Karpas-422 (cell line): Measurements from ENCODE around the gene C5orf15. TPM values are rescaled to one million over a fixed set of nuclear protein-coding genes. Genes with fewer than 3 reads are reported as not detected.

ENCODE experiments used
- DNase-seq: peaks from one replicate; pipeline ENCODE4 v3.0.0-alpha.2; 2015
- H2AFZ ChIP-seq: fragments of 200-600 bp; sonication (generic); 2 replicates; pipeline ENCODE4 v1.6.1; 2014; ENCODE audit warnings: antibody characterized with exemption, low read length, mixed read lengths
- H3K27ac ChIP-seq: fragments of 200-600 bp; sonication (generic); 2 replicates; pipeline ENCODE4 v1.5.1; 2014; ENCODE audit warnings: mild to moderate bottlenecking, low read length, moderate library complexity
- H3K27me3 ChIP-seq: fragments of 200-600 bp; sonication (generic); 2 replicates; pipeline ENCODE4 v1.6.1; 2014; ENCODE audit warnings: low read length, mixed read lengths
- H3K36me3 ChIP-seq: fragments of 200-600 bp; sonication (generic); 2 replicates; pipeline ENCODE4 v1.6.1; 2014; ENCODE audit warnings: low read length, mixed read lengths; ENCODE audit not compliant: insufficient read depth
- H3K4me1 ChIP-seq: fragments of 200-600 bp; sonication (generic); 2 replicates; pipeline ENCODE4 v1.6.1; 2014; ENCODE audit warnings: mild to moderate bottlenecking, low read length, mixed read lengths
- H3K4me2 ChIP-seq: fragments of 200-600 bp; sonication (generic); 2 replicates; pipeline ENCODE4 v1.6.1; 2014; ENCODE audit warnings: low read length, low read depth, mild to moderate bottlenecking; ENCODE audit not compliant: poor library complexity, severe bottlenecking
- H3K4me3 ChIP-seq: fragments of 200-600 bp; sonication (generic); 2 replicates; pipeline ENCODE4 v1.5.1; 2014; ENCODE audit warnings: mild to moderate bottlenecking, antibody characterized with exemption, low read length, mixed read lengths
- H3K79me2 ChIP-seq: fragments of 200-600 bp; sonication (generic); 2 replicates; pipeline ENCODE4 v1.6.1; 2014; ENCODE audit warnings: mild to moderate bottlenecking, low read length, mixed read lengths
- H3K9ac ChIP-seq: fragments of 200-600 bp; sonication (generic); 2 replicates; pipeline ENCODE4 v1.6.0; 2014; ENCODE audit warnings: low read length
- H3K9me2 ChIP-seq: fragments of 200-600 bp; sonication (generic), shearing (Covaris generic); replicated peaks from 2 replicates; pipeline ENCODE4 v1.6.0; 2014; ENCODE audit warnings: mild to moderate bottlenecking, low read length, moderate library complexity; ENCODE audit not compliant: insufficient read depth
- H3K9me3 ChIP-seq: fragments of 300-700, 200-600 bp; sonication (generic); 2 replicates; pipeline ENCODE4 v1.6.1; 2014; ENCODE audit warnings: low read length, mixed read lengths
- H4K20me1 ChIP-seq: fragments of 200-600 bp; sonication (generic); 2 replicates; pipeline ENCODE4 v1.6.1; 2014; ENCODE audit warnings: mild to moderate bottlenecking, antibody characterized with exemption, low read length, low read depth; ENCODE audit not compliant: insufficient read depth
- total RNA-seq: library from RNA; depleted of rRNA; stranded (reverse); fragments of >200 nt; shearing (Covaris generic); gene quantifications from 2 replicates; pipeline ENCODE4 v1.2.3, GENCODE V29; 2014; ENCODE audit warnings: low replicate concordance; rRNA removed

The C5orf15 gene
- 20.5 and 57.4 TPM in 2 replicates for total RNA-seq

DNA sequence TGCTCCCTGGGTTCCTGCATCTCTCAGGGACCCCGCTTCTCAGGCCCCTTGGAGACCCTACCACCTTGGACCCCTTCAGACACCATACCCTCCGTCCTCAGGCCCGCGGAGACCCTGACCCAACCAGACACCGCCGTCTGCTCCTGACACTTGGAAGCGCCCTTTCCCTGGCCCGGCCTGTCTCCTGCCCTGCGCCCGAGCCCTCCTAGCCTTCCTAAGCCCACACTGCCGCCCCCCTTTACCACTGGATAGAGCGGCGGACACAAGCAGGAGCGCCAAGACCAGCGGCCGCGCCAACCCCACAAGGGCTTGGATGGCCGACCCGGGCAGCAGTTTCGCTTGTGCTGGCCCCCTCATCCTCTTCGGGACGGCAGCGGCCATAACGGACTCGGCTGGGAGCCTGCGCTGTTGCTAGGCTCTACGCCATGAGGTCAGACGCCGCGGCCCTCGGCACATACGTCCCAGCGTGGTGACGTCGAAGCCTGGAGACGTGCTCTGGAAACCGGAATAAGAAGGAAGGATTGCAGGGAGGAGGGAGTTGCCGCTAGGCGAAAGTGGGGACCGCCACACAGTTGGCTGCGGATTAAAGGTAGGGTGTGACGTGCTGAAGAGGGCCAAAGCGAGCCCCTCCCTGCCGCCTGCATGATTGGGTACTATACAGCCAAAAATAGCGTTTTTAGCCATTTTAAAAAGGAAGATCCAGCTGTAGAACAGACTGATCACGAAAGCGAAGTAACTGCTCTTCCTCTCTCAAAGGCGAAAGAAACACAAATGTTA, at the start of gene C5orf15:
TSS of gene C5orf15 (minus strand) at position 422 of the 777 bp plus-strand sequence. CDS start at position 381, 41 bp downstream.
- Histone ChIP-seq H3K4me3 (peak within 1 kb of the TSS; percentile 94), H4K20me1 (no peaks in the 10 kb centered on the region), H3K27me3 (no peaks in the 10 kb centered on the region), H3K4me1 (peaks cover 32% of the 10 kb centered on the region), H3K4me2 (peak within 1 kb of the TSS; percentile 73), H3K9me3 (no peaks in the 10 kb centered on the region), H3K36me3 (peaks cover 8% of the 10 kb centered on the region; the same call in 1 of the 2 replicates), H3K9ac (peak within 1 kb of the TSS; percentile 88), H3K9me2 (no peaks in the 10 kb centered on the region), H2AFZ (peak within 1 kb of the TSS; percentile 38; the same call in 1 of the 2 replicates), H3K27ac (peak within 1 kb of the TSS; percentile 64), H3K79me2 (peaks cover 50% of the 10 kb centered on the region)
- DNase-seq: peak; percentile 98

GRCh38 chr5:134008266-134008749, 39.9 kb upstream of the C5orf15 start:
- H3K9me3 ChIP-seq: no peaks in the 10 kb centered on the region
- no peak overlapping the region for H3K4me3 ChIP-seq
- H3K4me2 ChIP-seq: no peak overlapping the region
- H3K36me3 ChIP-seq: no peaks in the 10 kb centered on the region
- peaks cover 8% of the 10 kb centered on the region for H3K4me1 ChIP-seq
- DNase-seq: no peak
- H3K27ac ChIP-seq: no peak overlapping the region
- H3K9ac ChIP-seq: no peak overlapping the region
- no peaks in the 10 kb centered on the region for H3K9me2 ChIP-seq
- no peaks in the 10 kb centered on the region for H3K27me3 ChIP-seq
- H2AFZ ChIP-seq: no peak overlapping the region
- H3K79me2 ChIP-seq: peaks cover 21% of the 10 kb centered on the region
- H4K20me1 ChIP-seq: peaks cover under 1% of the 10 kb centered on the region

GRCh38 chr5:134007581-134008265, 39.3 kb upstream of the C5orf15 start:
- no peaks in the 10 kb centered on the region for H3K36me3 ChIP-seq
- H3K9me2 ChIP-seq: no peaks in the 10 kb centered on the region
- H3K4me1 ChIP-seq: peaks cover 14% of the 10 kb centered on the region
- H3K27me3 ChIP-seq: no peaks in the 10 kb centered on the region
- DNase-seq: no peak
- peaks cover 6% of the 10 kb centered on the region for H4K20me1 ChIP-seq
- H3K4me2 ChIP-seq: no peak overlapping the region
- no peak overlapping the region for H3K27ac ChIP-seq
- H3K79me2 ChIP-seq: peaks cover 27% of the 10 kb centered on the region
- H3K9me3 ChIP-seq: no peaks in the 10 kb centered on the region
- no peak overlapping the region for H2AFZ ChIP-seq
- no peak overlapping the region for H3K9ac ChIP-seq
- no peak overlapping the region for H3K4me3 ChIP-seq

- peak overlapping the region; percentile 95 for H3K4me3 ChIP-seq
- no peaks in the 10 kb centered on the region for H3K27me3 ChIP-seq
- peaks cover 26% of the 10 kb centered on the region for H3K4me1 ChIP-seq
- no peak overlapping the region for H3K27ac ChIP-seq
- H3K79me2 ChIP-seq: peaks cover 43% of the 10 kb centered on the region
- H3K4me2 ChIP-seq: peak overlapping the region; percentile 81
- H3K9me2 ChIP-seq: no peaks in the 10 kb centered on the region
- peak overlapping the region; percentile 99 for H3K9ac ChIP-seq
- H3K36me3 ChIP-seq: peaks cover 12% of the 10 kb centered on the region; the same call in 1 of the 2 replicates
- no peak overlapping the region for H2AFZ ChIP-seq
- H4K20me1 ChIP-seq: peaks cover 22% of the 10 kb centered on the region
- no peaks in the 10 kb centered on the region for H3K9me3 ChIP-seq
- DNase-seq: no peak
These were observed 37.7 kb upstream of the C5orf15 start for GRCh38 chr5:134006115-134006514.

DNA sequence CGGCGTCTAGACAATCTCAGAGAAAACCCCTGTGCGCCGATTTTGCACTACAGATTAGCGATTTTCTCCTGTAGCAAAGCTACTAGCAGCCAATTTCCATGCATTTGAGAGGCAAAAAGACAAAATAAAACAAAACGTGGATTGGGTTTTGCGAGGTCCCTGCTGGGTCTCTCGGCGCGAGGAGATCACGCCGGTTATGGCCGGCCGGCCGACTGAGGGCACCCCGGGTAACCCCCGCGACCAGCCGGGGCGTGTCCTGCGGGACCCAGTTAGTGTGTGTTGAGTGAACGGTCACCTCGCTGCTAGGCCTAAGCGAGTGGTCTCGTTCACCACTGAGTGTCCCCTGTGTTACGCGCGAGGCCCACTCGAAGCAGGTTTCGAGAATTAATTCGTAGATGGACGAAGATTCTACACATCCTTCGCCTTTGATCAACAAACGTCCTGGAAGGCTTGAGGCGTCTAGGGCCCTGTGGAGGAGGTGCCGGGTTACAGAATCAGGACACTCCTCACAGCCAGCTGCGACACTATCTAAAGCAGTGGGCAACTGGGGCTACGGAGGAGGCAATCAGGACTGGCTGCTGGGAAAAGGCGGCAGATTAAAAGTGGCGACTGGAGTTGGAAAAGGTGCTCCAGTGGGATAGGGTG, 37.1 kb upstream of the C5orf15 start:
- H2AFZ ChIP-seq: peak overlapping the region; percentile 88; the same call in 1 of the 2 replicates
- H3K4me1 ChIP-seq: peaks cover 31% of the 10 kb centered on the region
- H3K9me3 ChIP-seq: no peaks in the 10 kb centered on the region
- H3K79me2 ChIP-seq: peaks cover 49% of the 10 kb centered on the region
- H3K4me2 ChIP-seq: peak overlapping the region; percentile 81
- H3K4me3 ChIP-seq: peak overlapping the region; percentile 95
- H3K36me3 ChIP-seq: peaks cover 15% of the 10 kb centered on the region; the same call in 1 of the 2 replicates
- H3K27ac ChIP-seq: peak overlapping the region; percentile 51
- peaks cover 28% of the 10 kb centered on the region for H4K20me1 ChIP-seq
- no peaks in the 10 kb centered on the region for H3K9me2 ChIP-seq
- H3K27me3 ChIP-seq: no peaks in the 10 kb centered on the region
- H3K9ac ChIP-seq: peak overlapping the region; percentile 99
- DNase-seq: no peak

DNA sequence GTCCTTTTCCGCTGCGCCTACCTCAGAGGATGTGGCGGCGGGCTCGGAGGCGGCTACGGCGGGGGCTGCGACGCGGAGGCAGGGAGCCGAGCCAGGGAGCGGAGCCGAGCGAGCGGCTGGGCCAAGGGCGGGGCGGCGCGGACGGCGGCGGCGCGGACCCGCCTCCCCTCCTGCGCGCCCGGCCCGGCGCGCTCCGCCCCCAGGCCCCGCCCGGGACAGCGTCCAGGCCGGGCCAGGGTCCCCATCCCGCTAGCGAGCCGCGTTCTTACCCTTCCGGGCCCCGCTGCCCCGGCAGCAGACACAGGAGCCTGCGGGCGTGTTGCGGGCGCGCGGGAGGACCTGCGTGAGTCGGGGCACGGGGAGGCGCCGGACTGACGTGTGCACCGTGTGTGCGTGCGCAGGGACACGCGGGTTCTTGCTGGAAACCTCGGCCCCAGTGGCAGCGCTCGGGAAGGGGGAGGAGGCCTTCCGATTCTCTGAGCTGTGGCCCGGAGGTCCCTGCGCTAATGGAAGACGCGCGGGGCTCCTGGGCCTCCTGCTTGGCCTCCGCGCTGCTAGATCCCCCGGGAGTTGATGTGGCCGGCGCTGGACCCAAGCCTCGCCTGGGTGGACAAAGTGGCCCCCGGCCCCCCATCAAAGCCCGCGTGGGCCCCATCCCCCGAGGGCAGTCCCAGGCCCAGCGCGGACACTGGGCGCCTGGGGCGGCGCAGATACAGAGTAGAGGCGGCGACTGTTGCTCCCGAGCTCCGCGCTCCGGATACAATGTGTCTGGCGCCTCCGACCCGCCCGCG, 36.4 kb upstream of the C5orf15 start, which contains the start of gene VDAC1:
TSS of gene VDAC1 (minus strand) at position 350 of the 791 bp plus-strand sequence. CDS start 11,963 bp downstream, outside the sequence.
- H3K27me3 ChIP-seq: no peaks in the 10 kb centered on the region
- H3K9me3 ChIP-seq: no peaks in the 10 kb centered on the region
- peak within 1 kb of the TSS; percentile 78 for H3K27ac ChIP-seq
- no peaks in the 10 kb centered on the region for H3K9me2 ChIP-seq
- H3K79me2 ChIP-seq: peaks cover 56% of the 10 kb centered on the region
- peaks cover 38% of the 10 kb centered on the region for H3K4me1 ChIP-seq
- peaks cover 15% of the 10 kb centered on the region; the same call in 1 of the 2 replicates for H3K36me3 ChIP-seq
- peak; percentile 93 for DNase-seq
- peaks cover 35% of the 10 kb centered on the region for H4K20me1 ChIP-seq
- peak within 1 kb of the TSS; percentile 99 for H3K9ac ChIP-seq
- H2AFZ ChIP-seq: peak within 1 kb of the TSS; percentile 88; the same call in 1 of the 2 replicates
- H3K4me2 ChIP-seq: peak within 1 kb of the TSS; percentile 81
- peak within 1 kb of the TSS; percentile 95 for H3K4me3 ChIP-seq

DNA sequence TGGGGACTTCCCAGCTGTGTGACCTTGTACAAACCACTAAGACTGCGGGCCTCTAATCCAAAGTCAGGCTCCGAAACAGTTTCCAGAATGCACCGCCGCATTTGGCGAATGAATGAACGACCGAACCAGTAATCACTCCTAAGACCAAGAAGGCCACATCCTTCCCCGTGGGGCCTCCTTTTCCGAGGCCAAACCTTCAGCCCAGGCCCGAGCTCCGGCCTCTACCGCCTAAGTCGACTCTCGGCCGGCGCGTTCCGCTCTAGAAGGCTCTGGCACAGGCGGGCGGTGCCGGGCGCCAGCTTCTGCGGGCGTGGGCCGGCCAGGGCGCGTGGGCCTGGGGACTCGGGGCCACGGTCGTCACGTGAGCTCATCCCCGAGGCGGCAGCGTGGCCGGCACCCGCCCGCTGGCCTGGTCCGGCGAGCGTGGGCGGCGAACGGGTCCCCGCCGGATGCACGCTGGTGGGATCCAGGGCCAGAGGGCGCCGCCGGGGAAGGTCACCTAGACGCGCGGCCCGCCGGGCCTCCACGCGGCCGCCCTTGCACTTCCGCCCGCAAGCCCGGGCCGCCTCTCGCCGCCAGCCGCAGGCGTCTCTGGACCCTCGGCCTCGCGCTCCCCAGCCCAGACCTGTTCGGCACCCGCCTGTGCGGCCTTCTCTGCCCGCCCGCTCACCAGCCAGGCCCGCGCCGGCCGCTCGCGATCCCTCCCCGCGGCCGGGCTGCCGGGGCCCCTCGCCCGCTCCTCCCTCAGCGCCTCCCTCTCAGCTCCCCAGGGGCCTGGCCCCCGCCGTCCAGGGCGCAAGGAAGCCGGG, 35.6 kb upstream of the C5orf15 start:
- no peak overlapping the region for H2AFZ ChIP-seq
- H3K79me2 ChIP-seq: peaks cover 64% of the 10 kb centered on the region
- peaks cover 44% of the 10 kb centered on the region for H3K4me1 ChIP-seq

More for the DNA sequence above, 35.6 kb upstream of the C5orf15 start:
- H3K36me3 ChIP-seq: peaks cover 15% of the 10 kb centered on the region; the same call in 1 of the 2 replicates
- no peaks in the 10 kb centered on the region for H3K9me2 ChIP-seq
- peak overlapping the region; percentile 78 for H3K27ac ChIP-seq
- no peaks in the 10 kb centered on the region for H3K9me3 ChIP-seq
- peak; percentile 74 for DNase-seq
- H3K4me3 ChIP-seq: peak overlapping the region; percentile 95
- peak overlapping the region; percentile 99 for H3K9ac ChIP-seq
- peak overlapping the region; percentile 81 for H3K4me2 ChIP-seq
- no peaks in the 10 kb centered on the region for H3K27me3 ChIP-seq
- peaks cover 43% of the 10 kb centered on the region for H4K20me1 ChIP-seq
